SK-N-MC (cell line): ENCODE data around the gene PNPLA8.
"Not testable (repeated sequence)": the region's sequence is repeated elsewhere in the genome, so short reads cannot be mapped to it uniquely, and the experiment has no call there.

Experiments used
- DNase-seq: peaks from one replicate; pipeline ENCODE4 v3.0.0-alpha.2; 2011; ENCODE audit warnings: low read depth, low spot score
- H3K27ac ChIP-seq: fragments of 200-600 bp; sonication (generic); 2 replicates; pipeline ENCODE4 v1.5.1; 2016; ENCODE audit warnings: mixed run types
- H3K36me3 ChIP-seq: fragments of 200-600 bp; sonication (generic); 2 replicates; pipeline ENCODE4 v1.6.1; 2017; ENCODE audit warnings: antibody characterized with exemption, low read length, mixed read lengths; ENCODE audit not compliant: insufficient read depth
- H3K4me3 ChIP-seq: fragments of 200-600 bp; sonication (generic); 2 replicates; pipeline ENCODE4 v1.5.1; 2016
- H3K9ac ChIP-seq: fragments of 200-600 bp; sonication (generic); 2 replicates; pipeline ENCODE4 v1.8.0; 2017; ENCODE audit warnings: mixed run types, mixed read lengths; ENCODE audit not compliant: insufficient read length
- H3K9me3 ChIP-seq: fragments of 200-600 bp; sonication (generic); 2 replicates; pipeline ENCODE4 v1.6.1; 2017; ENCODE audit warnings: low read depth, mild to moderate bottlenecking, antibody characterized with exemption, low read length, moderate library complexity, mixed read lengths
- EZH2 ChIP-seq: fragments of 200-600 bp; sonication (generic); IDR thresholded peaks from one replicate; pipeline ENCODE4 v1.6.1; 2017; ENCODE audit warnings: antibody characterized with exemption
- FOXP2 ChIP-seq: optimal IDR thresholded peaks from 2 replicates; pipeline ENCODE3; 2011; ENCODE audit warnings: mild to moderate bottlenecking, moderate library complexity; ENCODE audit not compliant: insufficient read depth; ENCODE audit errors: extremely low read length, control extremely low read depth
- POLR2AphosphoS5 ChIP-seq: IDR thresholded peaks from 2 replicates; pipeline ENCODE4 v1.6.1; 2012; ENCODE audit warnings: mild to moderate bottlenecking, low read depth, low read length, borderline replicate concordance

Gene PNPLA8

GRCh38 chr7:108565987-108566386 lies 40.1 kb upstream of the PNPLA8 start:
- H3K4me3 ChIP-seq: no peak overlapping the region
- peaks cover 44% of the 10 kb centered on the region for H3K36me3 ChIP-seq
- no peaks in the 10 kb centered on the region for H3K9me3 ChIP-seq
- DNase-seq: no peak
- no peak overlapping the region for H3K9ac ChIP-seq
- H3K27ac ChIP-seq: no peak overlapping the region
- TF ChIP-seq POLR2AphosphoS5 (no peak), FOXP2 (no peak), EZH2 (no peak)

GRCh38 chr7:108561047-108561619 lies 35.2 kb upstream of the PNPLA8 start:
- DNase-seq: no peak
- H3K4me3 ChIP-seq: no peak overlapping the region
- peaks cover 6% of the 10 kb centered on the region; the same call in 1 of the 2 replicates for H3K9me3 ChIP-seq
- no peak for TF ChIP-seq FOXP2
- TF ChIP-seq EZH2: no peak
- TF ChIP-seq POLR2AphosphoS5: no peak
- no peak overlapping the region for H3K9ac ChIP-seq
- peaks cover 27% of the 10 kb centered on the region for H3K36me3 ChIP-seq
- no peak overlapping the region for H3K27ac ChIP-seq

- TF ChIP-seq FOXP2: no peak
- Histone ChIP-seq H3K9me3 (peaks cover 6% of the 10 kb centered on the region; the same call in 1 of the 2 replicates), H3K27ac (no peak overlapping the region), H3K9ac (no peak overlapping the region), H3K36me3 (peaks cover 8% of the 10 kb centered on the region), H3K4me3 (no peak overlapping the region)
- no peak for DNase-seq
These were observed 33.3 kb upstream of the PNPLA8 start for GRCh38 chr7:108559253-108559652.

- H3K9ac ChIP-seq: no peak overlapping the region
- no peaks in the 10 kb centered on the region; the same call in 1 of the 2 replicates for H3K36me3 ChIP-seq
- no peak for DNase-seq
- H3K4me3 ChIP-seq: no peak overlapping the region
- peaks cover 6% of the 10 kb centered on the region; the same call in 1 of the 2 replicates for H3K9me3 ChIP-seq
- H3K27ac ChIP-seq: no peak overlapping the region
- TF ChIP-seq POLR2AphosphoS5: no peak
- no peak for TF ChIP-seq EZH2
- no peak for TF ChIP-seq FOXP2
These were observed 31.7 kb upstream of the PNPLA8 start for GRCh38 chr7:108557617-108558016.

GRCh38 chr7:108557191-108557590 lies 31.3 kb upstream of the PNPLA8 start:
- H3K36me3 ChIP-seq: no peaks in the 10 kb centered on the region; the same call in 1 of the 2 replicates

GRCh38 chr7:108556665-108557064 lies 30.7 kb upstream of the PNPLA8 start:
- H3K4me3 ChIP-seq, H3K27ac ChIP-seq, H3K9ac ChIP-seq, H3K36me3 ChIP-seq, DNase-seq, H3K9me3 ChIP-seq: not testable (repeated sequence)

More at GRCh38 chr7:108557191-108557590, 31.3 kb upstream of the PNPLA8 start:
- TF ChIP-seq POLR2AphosphoS5: no peak
- no peak for TF ChIP-seq EZH2
- TF ChIP-seq FOXP2: no peak
- H3K4me3 ChIP-seq: no peak overlapping the region
- no peak overlapping the region for H3K9ac ChIP-seq
- DNase-seq: no peak
- H3K9me3 ChIP-seq: peaks cover 6% of the 10 kb centered on the region; the same call in 1 of the 2 replicates
- H3K27ac ChIP-seq: no peak overlapping the region

GRCh38 chr7:108548141-108548896 lies 22.4 kb upstream of the PNPLA8 start:
- not testable (repeated sequence) for H3K27ac ChIP-seq, DNase-seq, H3K36me3 ChIP-seq, H3K4me3 ChIP-seq, H3K9ac ChIP-seq, H3K9me3 ChIP-seq

DNA sequence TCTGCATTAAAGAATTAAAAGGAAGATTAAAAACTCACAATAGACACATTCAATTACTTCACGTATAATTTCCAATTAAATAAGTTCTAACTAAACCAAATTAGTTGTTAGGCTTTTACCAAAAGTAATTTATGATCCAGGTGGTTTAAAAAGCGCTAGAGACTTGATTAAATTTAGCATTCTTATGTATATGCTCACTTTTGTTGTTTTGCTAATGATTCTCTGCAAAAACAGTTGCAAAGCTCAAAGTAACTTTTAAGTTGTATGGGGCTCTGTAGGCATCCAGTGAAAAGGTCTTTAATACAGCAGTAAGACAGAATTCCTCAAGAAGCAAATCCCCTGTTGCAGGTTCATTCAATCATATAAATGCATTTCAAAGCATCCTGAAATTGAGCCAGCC lies 15.5 kb upstream of the PNPLA8 start:
- no peaks in the 10 kb centered on the region for H3K36me3 ChIP-seq
- H3K4me3 ChIP-seq: no peak overlapping the region
- H3K9me3 ChIP-seq: no peaks in the 10 kb centered on the region
- no peak for TF ChIP-seq EZH2
- TF ChIP-seq POLR2AphosphoS5: no peak
- TF ChIP-seq FOXP2: no peak
- H3K27ac ChIP-seq: no peak overlapping the region
- DNase-seq: no peak
- no peak overlapping the region for H3K9ac ChIP-seq

GRCh38 chr7:108538685-108539084 lies 12.8 kb upstream of the PNPLA8 start:
- not testable (repeated sequence) for H3K9me3 ChIP-seq, H3K4me3 ChIP-seq, DNase-seq, H3K27ac ChIP-seq, H3K36me3 ChIP-seq, H3K9ac ChIP-seq

DNA sequence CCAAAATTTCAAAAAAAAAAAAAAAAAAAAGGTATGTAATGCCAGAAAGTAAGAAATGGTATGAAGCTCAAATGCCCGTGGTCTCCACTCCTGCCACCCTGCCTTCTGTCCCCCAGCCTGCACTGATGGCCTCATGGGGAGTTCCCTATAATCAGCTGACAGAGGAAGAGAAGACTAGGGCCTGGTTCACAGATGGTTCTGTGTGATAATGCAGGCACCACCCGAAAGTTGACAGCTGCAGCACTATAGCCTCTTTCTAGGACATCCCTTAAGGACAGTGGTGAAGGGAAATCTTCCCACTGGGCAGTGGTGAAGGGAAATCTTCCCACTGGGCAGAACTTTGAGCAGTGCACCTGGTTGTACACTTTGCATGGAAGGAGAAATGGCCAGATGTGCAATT lies 12.3 kb upstream of the PNPLA8 start:
- not testable (repeated sequence) for H3K27ac ChIP-seq, DNase-seq, H3K9me3 ChIP-seq, H3K4me3 ChIP-seq, H3K9ac ChIP-seq, H3K36me3 ChIP-seq
